ENCODE data around the gene FBXW11. TPM values are rescaled to one million over a fixed set of nuclear protein-coding genes. Genes with fewer than 3 reads are reported as not detected.

FBXW11 gene
- total and polyA plus RNA-seq, 10 of the 15 experiments (the other 5 are each of a cell fraction or from before 2014, with no cell fraction given): 4.3 to 61.5 (median 40.0) TPM

DNA sequence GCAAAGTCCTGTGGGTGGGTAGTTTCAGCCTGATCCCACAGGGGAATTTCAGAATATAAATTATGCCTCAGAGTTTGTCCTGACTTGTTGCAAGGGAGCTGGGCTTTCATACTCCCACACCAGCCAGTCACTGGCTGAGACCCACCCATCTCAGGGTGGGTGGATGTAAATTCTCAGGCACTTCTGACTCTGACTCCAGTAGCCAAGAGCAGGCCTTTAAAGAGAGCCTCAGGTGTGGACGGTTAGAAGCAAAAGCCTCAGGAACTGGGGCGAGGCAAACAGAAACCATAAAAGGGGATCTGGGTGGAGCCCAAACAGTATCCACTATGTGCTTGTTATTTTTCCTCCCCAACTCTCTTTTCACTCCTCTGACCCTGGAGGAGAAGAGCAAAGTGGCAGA is 28.6 kb upstream of the FBXW11 start:
- SMC1A ChIA-PET (ENCODE audit: uncharacterized antibody, unreplicated experiment): interaction anchor here (0.6 to 3.7 kb wide), 4 partner anchors 29 to 123 kb away, joined by 4 to 39 read pairs (median 4); partner anchors contain the start of gene FBXW11
- no peaks in the 10 kb centered on the region for H3K36me3 ChIP-seq (ENCODE audit: control insufficient read depth in 2 of 2, insufficient read depth in 2 of 2, low read length in 1 of 2)
- no TSS peak for BruUV-seq (replicated peaks)
- peak; percentile 52 for FAIRE-seq
- peak overlapping the region; percentile 13; the same call in 1 of the 2 replicates for H3K27ac ChIP-seq (ENCODE audit: control insufficient read depth, insufficient read depth)
- TF ChIP-seq KLF5 (IDR thresholded peaks at IDR 0.05; ENCODE audit: partially characterized antibody): no peak
- 0 out of 4 replicates have a peak, but pooled peaks of 1 of the 2 experiments have one; percentile 21 for TF ChIP-seq SRF (IDR thresholded peaks at IDR 0.05; ENCODE audit: low read depth in 2 of 2, low read length in 2 of 2)
- 0 out of 2 replicates have a peak, but pooled peaks have one; percentile 57 for TF ChIP-seq IKZF1 (conservative IDR thresholded peaks at IDR 0.05)
- TF ChIP-seq RUNX3 (IDR thresholded peaks at IDR 0.05; ENCODE audit: low read length): peak; percentile 26
- TF ChIP-seq MYB (IDR thresholded peaks at IDR 0.05; ENCODE audit: borderline replicate concordance, low read depth, low read length): no peak
- TF ChIP-seq NFYA (IDR thresholded peaks at IDR 0.05; ENCODE audit: borderline replicate concordance, low read depth, low read length): no peak
- TF ChIP-seq RELA (IDR thresholded peaks at IDR 0.05; ENCODE audit: borderline replicate concordance, partially characterized antibody): no peak
- no peak for TF ChIP-seq TCF3 (IDR thresholded peaks at IDR 0.05; ENCODE audit: borderline replicate concordance, insufficient read depth, low read depth, low read length)
- peak; percentile 46; the same call in 1 of the 2 replicates for TF ChIP-seq SPI1 (IDR thresholded peaks at IDR 0.05; ENCODE audit: borderline replicate concordance, insufficient read depth, low read depth, low read length)
- TF ChIP-seq HDAC2 (IDR thresholded peaks at IDR 0.05): no peak
- peak in 1 of 2 experiments; percentile 34; a peak in 1 of 4 replicates for TF ChIP-seq IKZF2 (IDR thresholded peaks at IDR 0.05)
- TF ChIP-seq FOS (IDR thresholded peaks at IDR 0.05; ENCODE audit: borderline replicate concordance, extremely low read depth, insufficient read length): no peak
- TF ChIP-seq, protein P1, sequence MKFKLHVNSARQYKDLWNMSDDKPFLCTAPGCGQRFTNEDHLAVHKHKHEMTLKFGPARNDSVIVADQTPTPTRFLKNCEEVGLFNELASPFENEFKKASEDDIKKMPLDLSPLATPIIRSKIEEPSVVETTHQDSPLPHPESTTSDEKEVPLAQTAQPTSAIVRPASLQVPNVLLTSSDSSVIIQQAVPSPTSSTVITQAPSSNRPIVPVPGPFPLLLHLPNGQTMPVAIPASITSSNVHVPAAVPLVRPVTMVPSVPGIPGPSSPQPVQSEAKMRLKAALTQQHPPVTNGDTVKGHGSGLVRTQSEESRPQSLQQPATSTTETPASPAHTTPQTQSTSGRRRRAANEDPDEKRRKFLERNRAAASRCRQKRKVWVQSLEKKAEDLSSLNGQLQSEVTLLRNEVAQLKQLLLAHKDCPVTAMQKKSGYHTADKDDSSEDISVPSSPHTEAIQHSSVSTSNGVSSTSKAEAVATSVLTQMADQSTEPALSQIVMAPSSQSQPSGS (IDR thresholded peaks at IDR 0.05; ENCODE audit: low read length): no peak
- peak; percentile 45; the same call in 1 of the 2 replicates for TF ChIP-seq EED (IDR thresholded peaks at IDR 0.05; ENCODE audit: low read depth)
- no peak for TF ChIP-seq NBN (IDR thresholded peaks at IDR 0.05)
- no peak for TF ChIP-seq NR2F1 (conservative IDR thresholded peaks at IDR 0.05)
- 0 out of 3 replicates have a peak, but pooled peaks have one; percentile 51 for TF ChIP-seq POU2F2 (IDR thresholded peaks at IDR 0.05; ENCODE audit: borderline replicate concordance, low read depth, low read length)
- TF ChIP-seq STAT1 (conservative IDR thresholded peaks at IDR 0.05): no peak
- TF ChIP-seq PKNOX1 (IDR thresholded peaks at IDR 0.05): 0 out of 2 replicates have a peak, but pooled peaks have one; percentile 10
- TF ChIP-seq, protein P2, sequence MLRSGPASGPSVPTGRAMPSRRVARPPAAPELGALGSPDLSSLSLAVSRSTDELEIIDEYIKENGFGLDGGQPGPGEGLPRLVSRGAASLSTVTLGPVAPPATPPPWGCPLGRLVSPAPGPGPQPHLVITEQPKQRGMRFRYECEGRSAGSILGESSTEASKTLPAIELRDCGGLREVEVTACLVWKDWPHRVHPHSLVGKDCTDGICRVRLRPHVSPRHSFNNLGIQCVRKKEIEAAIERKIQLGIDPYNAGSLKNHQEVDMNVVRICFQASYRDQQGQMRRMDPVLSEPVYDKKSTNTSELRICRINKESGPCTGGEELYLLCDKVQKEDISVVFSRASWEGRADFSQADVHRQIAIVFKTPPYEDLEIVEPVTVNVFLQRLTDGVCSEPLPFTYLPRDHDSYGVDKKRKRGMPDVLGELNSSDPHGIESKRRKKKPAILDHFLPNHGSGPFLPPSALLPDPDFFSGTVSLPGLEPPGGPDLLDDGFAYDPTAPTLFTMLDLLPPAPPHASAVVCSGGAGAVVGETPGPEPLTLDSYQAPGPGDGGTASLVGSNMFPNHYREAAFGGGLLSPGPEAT (IDR thresholded peaks at IDR 0.05; ENCODE audit: low read depth): peak; percentile 25; the same call in 1 of the 2 replicates
- TF ChIP-seq RBBP5 (conservative IDR thresholded peaks at IDR 0.05): no peak
- CTCF ChIA-PET: interaction anchor here (0.7 to 4.9 kb wide), 5 partner anchors 28 to 259 kb away, joined by 4 to 94 read pairs (median 6); partner anchors contain the start of gene STK10
- peak overlapping the region; percentile 53 for H3K4me2 ChIP-seq (ENCODE audit: control insufficient read depth, insufficient read depth)
- H3K4me3 ChIP-seq: no peak overlapping the region
- no peak overlapping the region for H3K9ac ChIP-seq (ENCODE audit: control insufficient read depth, insufficient read depth, low read length)
- RAD21 ChIA-PET (ENCODE audit: unreplicated experiment): interaction anchor here (4.5 to 5.0 kb wide), 2 partner anchors 29 to 123 kb away, joined by 26 to 32 read pairs; partner anchors contain the start of gene FBXW11
- H4K20me1 ChIP-seq (ENCODE audit: control insufficient read depth, insufficient read depth): no peaks in the 10 kb centered on the region; the same call in 1 of the 2 replicates
- POLR2A ChIA-PET: interaction anchor here (1.3 kb wide), 1 partner anchor 128 kb away, joined by 3 read pairs; no protein-coding TSS in a partner anchor
- H2AFZ ChIP-seq (ENCODE audit: control insufficient read depth, low read depth, low read length): peak overlapping the region; percentile 52; the same call in 1 of the 2 replicates
- in situ Hi-C loops (cut with MboI): no loop called here
- no peaks in the 10 kb centered on the region for H3K79me2 ChIP-seq (ENCODE audit: control insufficient read depth, insufficient read depth, low read length)
- peaks cover 5% of the 10 kb centered on the region for H3K4me1 ChIP-seq (ENCODE audit: control insufficient read depth, insufficient read depth, low read length)
- ATAC-seq: peak; percentile 89
- WGBS (ENCODE audit: insufficient coverage, insufficient replicate concordance, low lambda C conversion rate, missing lambda C conversion rate): 3% methylated on average over 2 of the region's 2 CpGs
- H3K27me3 ChIP-seq (replicated peaks in 1 of 2; ENCODE audit: control insufficient read depth in 2 of 2, insufficient read depth in 2 of 2, low read length in 1 of 2): no peaks in the 10 kb centered on the region
- DNase-seq (ENCODE audit: low read depth, low spot score): peak; percentile 33
- peaks cover 5% of the 10 kb centered on the region; the same call in 2 of the 3 replicates for H3K9me3 ChIP-seq (replicated peaks; ENCODE audit: control insufficient read depth, insufficient read depth, low read length)
- intact Hi-C loops (cut with micrococcal nuclease; ENCODE audit: unreplicated experiment): no loop called here
